ENCODE results near the gene GPI. TPM values are rescaled to one million over a fixed set of nuclear protein-coding genes. Genes with fewer than 3 reads are reported as not detected.

Gene GPI
- total RNA-seq, 4 donors from 2014 or later = 99.9 to 336 (median 265) TPM

- intact Hi-C loops (cut with DNase I) = no loop called here
- peaks cover 0 to 1% (median 0%) of the 10 kb centered on the region in 3 donors for H3K4me1 ChIP-seq
- H3K27me3 ChIP-seq = no peaks in the 10 kb centered on the region
- H3K4me3 ChIP-seq = no peak overlapping the region
- H3K9me3 ChIP-seq = peaks cover 0 to 6% (median 0%) of the 10 kb centered on the region in 3 donors
- no peak for TF ChIP-seq CTCF (IDR thresholded peaks at IDR 0.05)
- TF ChIP-seq POLR2A (IDR thresholded peaks at IDR 0.05) = no peak
- no peak overlapping the region for H3K27ac ChIP-seq
- peaks cover 6 to 95% (median 30%) of the 10 kb centered on the region in 3 donors for H3K36me3 ChIP-seq
- WGBS, 2 donors = 61 to 79% methylated on average over 7 of the region's 7 CpGs
- no peak for DNase-seq
Observed at GRCh38 chr19:34350161-34350561, 14.8 kb upstream of the GPI start.

DNA sequence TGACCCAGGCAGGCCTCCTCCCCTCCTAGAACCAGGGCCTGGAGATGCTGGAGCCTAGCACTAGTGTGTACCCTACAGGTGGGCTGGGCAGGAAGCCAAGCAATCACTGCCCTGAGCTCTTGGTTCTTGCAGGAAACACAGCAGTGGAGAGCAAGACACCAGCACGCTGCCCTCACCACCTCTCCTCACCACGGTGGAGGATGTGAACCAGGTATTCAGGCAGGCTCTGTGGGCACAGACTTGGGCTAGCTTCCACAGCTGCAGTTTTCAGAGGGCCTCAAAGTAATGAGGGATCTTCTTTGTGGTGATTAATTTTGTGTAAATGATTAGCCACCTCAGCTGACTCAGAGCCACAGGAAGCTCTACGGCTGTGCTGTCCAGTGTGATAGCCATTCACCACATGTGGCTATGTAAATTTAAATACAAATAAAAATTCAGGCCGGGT is 13.6 kb upstream of the GPI start:
- intact Hi-C loops (cut with DNase I) = no loop called here
- Histone ChIP-seq H3K27ac (no peak overlapping the region), H3K4me3 (no peak overlapping the region), H3K9me3 (no peaks in the 10 kb centered on the region), H3K27me3 (no peaks in the 10 kb centered on the region), H3K36me3 (peaks cover 4 to 92% (median 31%) of the 10 kb centered on the region in 3 donors), H3K4me1 (peaks cover 0 to 4% (median 0%) of the 10 kb centered on the region in 3 donors)
- 70% methylated on average over 2 to 4 of the region's 4 CpGs for WGBS, 2 donors
- no peak for TF ChIP-seq POLR2A (IDR thresholded peaks at IDR 0.05)
- TF ChIP-seq CTCF (IDR thresholded peaks at IDR 0.05) = no peak
- no peak for DNase-seq

- H3K4me1 ChIP-seq = peaks cover 0 to 10% (median 1%) of the 10 kb centered on the region in 3 donors
- no peak for TF ChIP-seq POLR2A (IDR thresholded peaks at IDR 0.05)
- TF ChIP-seq CTCF (IDR thresholded peaks at IDR 0.05) = no peak
- intact Hi-C loops (cut with DNase I) = no loop called here
- H3K36me3 ChIP-seq = peaks cover 4 to 72% (median 25%) of the 10 kb centered on the region in 3 donors
- H3K4me3 ChIP-seq = no peak overlapping the region
- WGBS, 2 donors = 87 to 94% methylated on average over 4 to 6 of the region's 7 CpGs
- H3K27me3 ChIP-seq = no peaks in the 10 kb centered on the region
- DNase-seq = no peak
- no peak overlapping the region for H3K27ac ChIP-seq
- H3K9me3 ChIP-seq = no peaks in the 10 kb centered on the region
Observed at GRCh38 chr19:34353546-34353945, 11.4 kb upstream of the GPI start.

DNA sequence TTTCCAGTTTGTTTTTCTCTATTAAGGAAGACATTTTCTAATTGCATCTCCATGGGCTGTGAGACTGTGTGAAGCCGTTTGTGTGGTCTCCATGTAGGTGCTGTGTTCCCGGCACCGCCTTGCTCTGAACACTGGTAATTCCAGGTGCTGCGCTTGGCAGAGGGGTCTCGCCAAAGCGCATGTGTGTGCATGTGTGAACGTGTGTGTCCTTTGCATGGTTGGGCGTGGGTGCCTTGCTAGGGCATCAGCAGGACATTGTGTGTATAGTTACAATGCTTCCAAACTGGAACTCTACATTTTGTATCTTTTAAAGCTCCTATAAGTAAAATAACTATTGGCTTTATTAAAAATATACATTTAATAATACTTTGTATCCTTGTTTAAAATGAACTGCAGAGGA is 9.8 kb upstream of the GPI start:
- Histone ChIP-seq H3K27me3 (no peaks in the 10 kb centered on the region), H3K36me3 (peaks cover 4 to 56% (median 19%) of the 10 kb centered on the region in 3 donors), H3K4me3 (no peak overlapping the region), H3K9me3 (no peaks in the 10 kb centered on the region), H3K27ac (no peak overlapping the region), H3K4me1 (peaks cover 3 to 24% (median 11%) of the 10 kb centered on the region in 3 donors)
- no peak for TF ChIP-seq POLR2A (IDR thresholded peaks at IDR 0.05)
- TF ChIP-seq CTCF (IDR thresholded peaks at IDR 0.05) = no peak
- intact Hi-C loops (cut with DNase I) = no loop called here
- WGBS, 2 donors = 41 to 65% methylated on average over 8 of the region's 8 CpGs
- DNase-seq = no peak

- Histone ChIP-seq H3K27me3 (no peaks in the 10 kb centered on the region), H3K27ac (no peak overlapping the region), H3K36me3 (peaks cover 4 to 40% (median 14%) of the 10 kb centered on the region in 3 donors), H3K9me3 (no peaks in the 10 kb centered on the region), H3K4me3 (no peak overlapping the region), H3K4me1 (peaks cover 3 to 30% (median 11%) of the 10 kb centered on the region in 3 donors)
- intact Hi-C loops (cut with DNase I) = no loop called here
- WGBS, 2 donors = 77 to 94% methylated on average over 3 to 4 of the region's 4 CpGs
- no peak for DNase-seq
- TF ChIP-seq CTCF (IDR thresholded peaks at IDR 0.05) = no peak
- no peak for TF ChIP-seq POLR2A (IDR thresholded peaks at IDR 0.05)
Observed at GRCh38 chr19:34356875-34357274, 8.1 kb upstream of the GPI start.

All from esophagus squamous epithelium (tissue), 5 donors.